ENCODE results near the gene CPTP.

Gene CPTP

DNA sequence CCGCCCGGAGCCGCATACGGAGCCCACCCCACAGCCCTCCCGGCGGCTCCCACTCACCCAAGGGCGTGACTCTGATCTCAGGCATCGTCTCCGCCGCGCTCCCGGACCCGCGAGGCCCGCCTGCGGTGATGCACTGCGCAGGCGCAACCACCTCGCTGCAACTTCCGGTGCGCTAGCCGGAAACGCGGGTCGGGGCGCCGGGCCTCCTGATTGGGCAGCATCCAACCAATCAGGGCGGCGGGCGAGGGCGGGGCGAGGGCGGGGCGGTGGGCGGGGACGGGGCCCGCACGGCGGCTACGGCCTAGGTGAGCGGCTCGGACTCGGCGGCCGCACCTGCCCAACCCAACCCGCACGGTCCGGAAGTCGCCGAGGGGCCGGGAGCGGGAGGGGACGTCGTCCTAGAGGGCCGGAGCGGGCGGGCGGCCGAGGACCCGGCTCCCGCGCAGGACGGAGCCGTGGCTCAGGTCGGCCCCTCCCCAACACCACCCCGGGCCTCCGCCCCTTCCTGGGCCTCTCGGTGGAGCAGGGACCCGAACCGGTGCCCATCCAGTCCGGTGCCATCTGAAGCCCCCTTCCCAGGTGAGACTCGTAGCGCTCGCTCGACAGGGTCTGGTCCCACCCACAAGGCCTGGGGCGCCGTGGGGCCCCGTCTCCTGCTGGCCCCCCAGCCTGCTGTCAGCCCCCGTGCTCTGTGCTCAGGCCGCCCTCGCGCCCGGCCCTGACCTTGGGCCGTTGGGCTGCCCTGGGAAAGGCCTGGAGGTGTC lies at the start of gene CPTP, which contains the start of gene INTS11:
TSS of gene CPTP (plus strand) at position 279 of the 764 bp plus-strand sequence. CDS start 2,109 bp downstream, outside the sequence.
TSS of gene INTS11 (minus strand) at position 137 of the 764 bp plus-strand sequence. CDS start at position 85, 52 bp downstream.
- peak; percentile 93 to 96 (median 95) for DNase-seq (ENCODE audit: low read depth in 3 of 3)

GRCh38 chr1:1274931-1275431 lies 49.6 kb upstream of the CPTP start:
- no peak for DNase-seq (ENCODE audit: low read depth in 3 of 3)

DNA sequence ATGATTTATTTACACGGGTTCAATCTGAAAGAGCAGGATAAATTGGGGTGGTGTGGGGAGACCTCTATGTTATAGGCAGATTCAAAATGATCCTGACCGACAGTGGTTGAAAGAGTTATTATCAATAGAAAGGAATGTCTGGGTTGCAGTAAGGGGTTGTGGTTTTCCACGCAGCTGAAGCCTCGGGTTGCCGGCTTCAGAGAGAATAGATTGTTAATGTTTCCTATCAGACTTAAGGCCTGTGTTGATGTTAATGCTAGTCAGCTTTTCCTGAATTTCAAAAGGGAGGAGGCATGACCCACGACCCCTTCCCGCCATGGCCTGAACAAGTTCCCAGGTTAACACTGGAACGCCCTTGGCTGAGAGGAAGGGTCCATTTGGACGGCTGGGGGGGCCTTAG lies 48.8 kb upstream of the CPTP start:
- no peak for DNase-seq (ENCODE audit: low read depth in 3 of 3)

GRCh38 chr1:1278620-1279019 lies 46.0 kb upstream of the CPTP start:
- DNase-seq (ENCODE audit: low read depth in 3 of 3) = no peak

DNA sequence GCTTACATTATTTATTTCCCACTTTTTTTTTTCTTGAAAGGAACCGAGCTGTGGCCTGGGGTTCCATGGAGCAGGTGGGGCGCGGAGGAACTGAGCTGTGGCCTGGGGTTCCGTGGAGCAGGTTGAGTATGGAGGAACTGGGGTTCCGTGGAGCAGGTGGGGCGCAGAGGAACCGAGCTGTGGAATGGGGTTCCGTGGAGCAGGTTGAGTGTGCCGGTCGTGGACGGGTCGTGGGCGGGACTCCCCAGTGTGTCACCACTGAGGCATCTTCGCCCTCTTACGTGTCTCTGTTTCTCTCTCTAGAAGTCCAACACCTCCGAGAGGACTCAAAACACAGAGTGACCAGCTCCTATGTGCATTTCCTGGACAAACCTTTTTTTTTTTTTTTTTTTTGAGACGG lies 45.6 kb upstream of the CPTP start:
- DNase-seq (ENCODE audit: low read depth in 3 of 3) = no peak

DNA sequence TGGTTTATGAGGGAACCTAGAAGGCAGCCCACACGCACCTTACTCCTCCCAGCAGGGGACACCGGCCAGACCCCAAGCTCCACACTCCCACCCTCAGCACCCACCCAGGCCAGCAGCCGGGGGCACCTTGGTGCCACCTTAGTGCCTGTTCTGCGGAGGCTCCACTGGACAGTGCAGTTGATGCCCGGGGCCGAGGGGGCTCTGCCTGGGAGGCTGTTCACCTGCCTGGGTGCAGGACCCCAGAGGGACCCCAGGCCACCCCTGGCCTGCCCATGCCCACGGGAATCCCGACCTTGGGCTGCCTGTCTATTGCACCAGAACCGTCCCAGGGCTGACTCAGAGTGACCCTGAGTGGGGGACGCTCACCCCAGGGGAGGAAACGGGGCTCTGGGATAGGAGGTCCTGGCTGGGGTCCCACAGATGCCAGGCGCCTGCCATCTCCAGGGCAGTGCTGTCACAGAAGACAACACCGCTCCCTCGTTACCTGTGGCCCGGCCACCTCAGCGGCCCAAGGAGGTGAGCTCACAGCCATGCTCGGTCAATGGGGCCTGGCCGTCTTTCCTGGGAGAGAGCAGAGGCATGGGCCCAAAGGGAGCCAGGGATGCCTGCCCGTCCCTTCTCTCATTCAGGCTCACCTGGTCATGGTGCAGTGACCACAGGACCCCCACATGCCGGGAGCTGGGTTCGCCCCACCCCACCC lies 43.7 kb upstream of the CPTP start:
- DNase-seq (ENCODE audit: low read depth in 3 of 3) = no peak

DNA sequence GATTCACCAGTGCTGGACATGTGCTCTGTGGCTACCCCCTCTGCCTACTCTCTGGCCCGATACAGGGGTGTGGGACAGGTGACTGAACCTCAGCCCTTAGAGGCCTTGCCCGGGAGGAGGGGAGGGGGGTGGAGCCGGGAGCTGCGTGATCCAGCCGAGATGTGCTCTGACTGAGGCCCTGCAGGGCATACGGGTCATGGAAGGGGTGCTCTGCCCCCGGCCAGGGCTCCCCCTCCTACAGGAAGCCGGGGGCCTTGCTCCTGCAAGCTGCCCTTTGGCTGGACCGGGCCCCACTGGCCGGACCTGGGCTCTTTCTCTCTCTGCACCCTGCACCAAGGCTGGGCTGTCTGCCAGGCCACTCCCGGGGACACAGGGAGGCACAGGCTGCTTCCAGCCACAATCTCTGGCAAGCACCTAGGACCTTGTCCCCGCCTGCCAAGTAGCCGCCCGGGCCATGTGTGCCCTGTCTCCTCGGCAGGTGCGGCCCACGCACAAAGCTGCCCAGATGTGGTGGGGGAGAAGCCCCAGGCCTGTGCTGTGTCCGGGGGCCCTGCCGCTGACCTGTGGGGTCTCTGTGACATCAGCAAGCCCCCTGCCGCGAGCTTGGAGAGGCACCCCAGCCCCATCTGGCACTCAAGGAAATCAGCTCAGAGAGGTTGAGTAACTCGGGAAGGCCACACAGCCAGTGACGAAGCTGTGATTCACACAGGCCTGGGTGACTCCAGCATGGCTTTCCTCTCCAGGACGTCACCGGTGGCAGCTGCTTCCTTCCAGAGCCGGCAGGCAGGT lies 42.9 kb upstream of the CPTP start:
- no peak for DNase-seq (ENCODE audit: low read depth in 3 of 3)

DNA sequence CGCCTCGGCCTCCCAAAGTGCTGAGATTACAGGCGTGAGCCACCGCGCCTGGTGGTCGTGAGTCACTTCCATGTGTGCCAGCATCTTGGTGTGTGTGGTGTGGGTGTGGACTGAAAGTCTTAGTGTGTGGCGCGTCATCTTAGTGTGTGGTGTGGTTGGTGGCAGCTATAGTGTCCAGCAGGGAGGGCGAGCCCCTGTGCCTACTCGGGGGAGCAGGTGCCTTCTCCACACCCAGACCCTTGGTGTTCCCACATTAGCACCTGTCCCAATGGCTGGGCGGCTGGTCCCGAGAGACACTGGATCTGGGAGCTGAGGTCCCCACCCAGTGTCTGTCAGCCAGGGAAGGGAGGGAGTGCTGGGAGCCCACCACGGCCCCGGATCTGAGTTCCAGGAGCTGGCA lies 41.6 kb upstream of the CPTP start:
- peak in 1 of 3 donors; percentile 43 for DNase-seq (ENCODE audit: low read depth in 3 of 3)

DNA sequence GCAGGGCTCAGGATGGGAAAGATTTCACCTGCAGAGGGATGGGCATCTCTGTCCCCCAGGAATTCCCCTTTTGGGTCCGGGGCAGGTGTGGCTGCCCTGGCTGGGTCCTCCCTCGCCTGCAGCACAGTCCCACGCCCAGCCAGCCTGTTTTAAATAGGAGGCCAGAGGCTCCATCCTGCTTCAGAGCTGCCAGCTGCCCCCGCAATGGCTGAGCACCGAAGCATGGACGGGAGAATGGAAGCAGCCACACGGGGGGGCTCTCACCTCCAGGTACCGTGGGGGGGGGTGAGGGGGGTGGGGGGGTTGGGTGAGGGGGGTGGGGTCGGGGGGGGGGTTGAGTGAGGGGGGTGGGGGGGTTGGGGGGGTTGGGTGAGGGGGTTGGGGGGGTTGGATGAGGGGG lies 40.8 kb upstream of the CPTP start:
- no peak for DNase-seq (ENCODE audit: low read depth in 3 of 3)

- DNase-seq (ENCODE audit: low read depth in 3 of 3) = no peak
Observed at GRCh38 chr1:1284221-1285101, 40.1 kb upstream of the CPTP start.

GRCh38 chr1:1285102-1285571 lies 39.5 kb upstream of the CPTP start:
- no peak for DNase-seq (ENCODE audit: low read depth in 3 of 3)

GRCh38 chr1:1285611-1286311 lies 38.8 kb upstream of the CPTP start:
- no peak for DNase-seq (ENCODE audit: low read depth in 3 of 3)

DNA sequence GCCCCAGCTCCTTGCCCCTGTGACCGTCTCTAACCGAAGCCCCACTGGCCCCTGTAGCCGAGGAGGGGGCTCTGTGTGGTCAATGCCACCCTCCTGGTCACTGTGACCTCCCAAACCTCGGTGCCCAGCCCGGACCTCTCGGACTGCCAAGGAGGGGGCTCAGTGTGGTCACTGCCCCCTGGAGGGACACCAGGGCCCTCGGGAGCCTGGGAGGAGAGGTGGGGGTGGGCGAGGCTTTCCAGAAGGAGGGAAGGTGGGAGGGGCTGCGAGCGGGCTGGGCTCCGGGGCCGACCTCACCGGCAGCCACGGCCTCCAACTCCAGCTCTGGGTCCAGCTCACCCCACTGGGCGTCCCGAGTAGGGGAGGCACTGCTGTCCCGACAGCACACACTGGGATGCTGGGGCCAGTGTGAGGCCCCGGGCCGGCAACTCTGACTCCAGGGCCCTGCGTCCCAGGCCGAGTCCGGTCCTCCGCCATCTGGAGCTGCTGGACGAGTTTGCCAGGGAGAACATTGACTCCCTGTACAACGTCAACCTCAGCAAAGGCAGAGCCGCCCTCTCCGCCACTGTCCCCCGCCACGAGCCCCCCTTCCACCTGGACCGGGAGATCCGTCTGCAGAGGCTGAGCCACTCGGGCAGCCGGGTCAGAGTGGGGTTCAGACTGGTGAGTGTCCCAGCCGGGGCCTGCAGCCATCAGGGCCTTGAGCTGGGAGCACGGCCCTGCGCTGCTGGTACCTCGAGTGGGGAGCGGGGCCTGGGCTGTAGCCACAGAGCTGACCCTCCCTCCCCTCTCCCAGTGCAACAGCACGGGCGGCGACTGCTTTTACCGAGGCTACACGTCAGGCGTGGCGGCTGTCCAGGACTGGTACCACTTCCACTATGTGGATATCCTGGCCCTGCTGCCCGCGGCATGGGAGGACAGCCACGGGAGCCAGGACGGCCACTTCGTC lies 38.0 kb upstream of the CPTP start:
- no peak for DNase-seq (ENCODE audit: low read depth in 3 of 3)

DNA sequence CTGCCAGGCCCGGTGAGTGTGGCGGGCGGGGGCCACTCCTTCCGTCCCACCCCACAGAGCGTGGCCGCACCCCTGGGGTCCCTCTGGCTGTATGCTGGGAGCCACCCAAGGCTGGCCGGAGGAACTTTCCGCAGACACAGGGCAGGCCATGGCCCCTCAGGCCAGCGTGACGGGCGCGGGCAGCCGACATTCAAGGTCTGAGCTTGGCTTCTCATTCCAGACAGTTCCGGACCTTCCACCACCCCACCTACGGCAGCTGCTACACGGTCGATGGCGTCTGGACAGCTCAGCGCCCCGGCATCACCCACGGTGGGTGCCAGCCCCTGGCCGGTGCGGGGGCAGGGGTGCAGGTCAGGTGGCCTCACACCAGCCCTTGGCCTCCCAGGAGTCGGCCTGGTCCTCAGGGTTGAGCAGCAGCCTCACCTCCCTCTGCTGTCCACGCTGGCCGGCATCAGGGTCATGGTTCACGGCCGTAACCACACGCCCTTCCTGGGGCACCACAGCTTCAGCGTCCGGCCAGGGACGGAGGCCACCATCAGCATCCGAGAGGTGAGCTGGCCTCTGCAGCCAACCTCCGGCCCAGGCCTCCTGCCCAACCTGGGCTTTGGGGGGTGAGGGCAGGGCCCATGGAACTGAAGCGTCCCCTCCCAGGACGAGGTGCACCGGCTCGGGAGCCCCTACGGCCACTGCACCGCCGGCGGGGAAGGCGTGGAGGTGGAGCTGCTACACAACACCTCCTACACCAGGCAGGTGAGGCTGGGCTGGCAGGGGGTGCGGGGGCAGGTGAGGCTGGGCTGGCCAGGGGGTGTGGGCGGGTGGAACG lies 37.1 kb upstream of the CPTP start:
- no peak for DNase-seq (ENCODE audit: low read depth in 3 of 3)

GRCh38 chr1:1290238-1290731 lies 34.3 kb upstream of the CPTP start:
- no peak for DNase-seq (ENCODE audit: low read depth in 3 of 3)

DNA sequence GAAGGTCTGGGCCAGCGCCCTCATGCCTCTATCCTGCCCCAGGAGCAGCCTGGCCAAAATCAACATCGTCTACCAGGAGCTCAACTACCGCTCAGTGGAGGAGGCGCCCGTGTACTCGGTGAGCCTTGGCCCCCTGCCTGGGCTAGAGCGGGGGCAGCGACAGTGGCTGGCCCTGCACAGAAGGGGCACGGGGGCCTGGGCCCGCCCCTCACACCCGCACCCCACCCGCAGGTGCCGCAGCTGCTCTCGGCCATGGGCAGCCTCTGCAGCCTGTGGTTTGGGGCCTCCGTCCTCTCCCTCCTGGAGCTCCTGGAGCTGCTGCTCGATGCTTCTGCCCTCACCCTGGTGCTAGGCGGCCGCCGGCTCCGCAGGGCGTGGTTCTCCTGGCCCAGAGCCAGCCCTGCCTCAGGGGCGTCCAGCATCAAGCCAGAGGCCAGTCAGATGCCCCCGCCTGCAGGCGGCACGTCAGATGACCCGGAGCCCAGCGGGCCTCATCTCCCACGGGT lies 33.5 kb upstream of the CPTP start:
- no peak for DNase-seq (ENCODE audit: low read depth in 3 of 3)

GRCh38 chr1:1291548-1292441 lies 32.8 kb upstream of the CPTP start:
- DNase-seq (ENCODE audit: low read depth in 3 of 3) = peak in 1 of 3 donors; percentile 40

All from stimulated activated CD4-positive, alpha-beta T cell treated with anti-CD3 and anti-CD28 coated beads, TNF-alpha, amount 100 ng/mL, for 48 hours (primary cell).